HEK293 (cell line): ENCODE results near the gene SNX33.

Experiments used
- CTCF ChIA-PET: fragments of 350-600 bp; formaldehyde crosslinking; extraction: SDS; loops from one replicate; lab custom pipeline; 2021; ENCODE audit warnings: antibody characterized with exemption; lab: Yijun Ruan, JAX
- POLR2A ChIA-PET: fragments of 300-600 bp; formaldehyde crosslinking; extraction: SDS; loops from one replicate; lab custom pipeline; 2020; ENCODE audit warnings: antibody characterized with exemption, inconsistent platforms; lab: Yijun Ruan, JAX
- H3K27ac ChIP-seq: fragments of 200-500 bp; sonication (Bioruptor generic); 2 replicates; pipeline ENCODE4 v1.5.1; 2014; ENCODE audit warnings: low read depth, low read length, control low read depth, inconsistent platforms; ENCODE audit errors: extremely low read depth
- H3K36me3 ChIP-seq, 2 experiments: fragments of 200-500 bp in 1 of 2; sonication (Bioruptor generic) in 1 of 2; 1 replicate in 1 of 2; 2 replicates in 1 of 2; pipeline ENCODE4 v1.5.1; 2014 to 2017; ENCODE audit warnings: inconsistent platforms in 2 of 2, low read length in 2 of 2; ENCODE audit not compliant: control insufficient read depth in 2 of 2, insufficient read depth in 1 of 2
- H3K4me1 ChIP-seq: fragments of 200-500 bp; sonication (Bioruptor generic); 2 replicates; pipeline ENCODE4 v1.5.1; 2014; ENCODE audit warnings: mild to moderate bottlenecking, low read length, inconsistent platforms; ENCODE audit not compliant: control insufficient read depth, insufficient read depth
- H3K4me3 ChIP-seq: 2 replicates; pipeline ENCODE4 v1.5.1; 2011; ENCODE audit warnings: low read depth, mild to moderate bottlenecking, control low read depth, low read length, moderate library complexity
- H3K9me3 ChIP-seq: fragments of 200-500 bp; sonication (Bioruptor generic); 2 replicates; pipeline ENCODE4 v1.5.1; 2014; ENCODE audit warnings: low read depth, low read length, inconsistent platforms; ENCODE audit not compliant: control insufficient read depth, insufficient read depth
- IKZF3 ChIP-seq: fragments of 450-650 bp; IDR thresholded peaks from 2 replicates; pipeline ENCODE4 v1.5.0; 2018; ENCODE audit warnings: missing biosample characterization, mild to moderate bottlenecking, missing genetic modification characterization, moderate library complexity
- INSM2 ChIP-seq: fragments of 450-650 bp; formaldehyde crosslinking; IDR thresholded peaks from 2 replicates; pipeline ENCODE4 v1.5.1; 2016; ENCODE audit warnings: missing biosample characterization, missing genetic modification characterization
- MZF1 ChIP-seq: fragments of 450-650 bp; formaldehyde crosslinking; IDR thresholded peaks from 2 replicates; pipeline ENCODE4 v1.5.1; 2017; ENCODE audit warnings: missing biosample characterization, missing genetic modification characterization, borderline replicate concordance
- OSR2 ChIP-seq: fragments of 450-650 bp; formaldehyde crosslinking; IDR thresholded peaks from 2 replicates; pipeline ENCODE4 v1.5.1; 2016; ENCODE audit warnings: missing biosample characterization, missing genetic modification characterization
- PBX3 ChIP-seq: sonication (generic); formaldehyde crosslinking; IDR thresholded peaks from 2 replicates; pipeline ENCODE4 v1.8.1; 2022; ENCODE audit warnings: mild to moderate bottlenecking, moderate library complexity, missing genetic modification reagents
- PRDM1 ChIP-seq: fragments of 450-650 bp; formaldehyde crosslinking; IDR thresholded peaks from 2 replicates; pipeline ENCODE4; 2016; ENCODE audit warnings: missing biosample characterization, missing genetic modification characterization
- SP7 ChIP-seq: fragments of 450-650 bp; formaldehyde crosslinking; IDR thresholded peaks from 2 replicates; pipeline ENCODE4 v1.5.1; 2016; ENCODE audit warnings: missing biosample characterization, missing genetic modification characterization
- YY1 ChIP-seq: fragments of 450-650 bp; formaldehyde crosslinking; IDR thresholded peaks from 2 replicates; pipeline ENCODE4 v1.5.1; 2018; ENCODE audit warnings: missing biosample characterization, missing genetic modification characterization
- YY2 ChIP-seq: fragments of 450-650 bp; formaldehyde crosslinking; IDR thresholded peaks from 2 replicates; pipeline ENCODE4 v1.5.1; 2016; ENCODE audit warnings: missing biosample characterization, missing genetic modification characterization
- ZBTB1 ChIP-seq: fragments of 450-650 bp; formaldehyde crosslinking; IDR thresholded peaks from 2 replicates; pipeline ENCODE4 v1.5.1; 2016; ENCODE audit warnings: missing biosample characterization, missing genetic modification characterization
- ZBTB11 ChIP-seq: fragments of 450-650 bp; formaldehyde crosslinking; conservative IDR thresholded peaks from 2 replicates; pipeline ENCODE4 v1.5.1; 2016; ENCODE audit warnings: low read depth, missing biosample characterization, missing genetic modification characterization
- ZBTB49 ChIP-seq: fragments of 450-650 bp; formaldehyde crosslinking; IDR thresholded peaks from 2 replicates; pipeline ENCODE4 v1.5.1; 2016; ENCODE audit warnings: missing biosample characterization, missing genetic modification characterization, low read depth
- ZNF112 ChIP-seq: fragments of 450-650 bp; formaldehyde crosslinking; IDR thresholded peaks from 2 replicates; pipeline ENCODE4 v1.5.0; 2017; ENCODE audit warnings: missing biosample characterization, missing genetic modification characterization
- ZNF121 ChIP-seq: fragments of 450-650 bp; formaldehyde crosslinking; IDR thresholded peaks from 2 replicates; pipeline ENCODE4 v1.5.1; 2016; ENCODE audit warnings: missing biosample characterization, missing genetic modification characterization
- ZNF132 ChIP-seq: fragments of 450-650 bp; formaldehyde crosslinking; IDR thresholded peaks from 2 replicates; pipeline ENCODE4 v1.5.1; 2017; ENCODE audit warnings: missing biosample characterization, missing genetic modification characterization, borderline replicate concordance
- ZNF302 ChIP-seq: fragments of 450-650 bp; formaldehyde crosslinking; IDR thresholded peaks from 2 replicates; pipeline ENCODE4 v1.5.1; 2016; ENCODE audit warnings: missing biosample characterization, missing genetic modification characterization, low read depth
- ZNF311 ChIP-seq: fragments of 450-650 bp; formaldehyde crosslinking; IDR thresholded peaks from 2 replicates; pipeline ENCODE4 v1.5.1; 2017; ENCODE audit warnings: missing biosample characterization, missing genetic modification characterization, borderline replicate concordance
- ZNF501 ChIP-seq: fragments of 450-650 bp; formaldehyde crosslinking; IDR thresholded peaks from 2 replicates; pipeline ENCODE4 v1.5.1; 2016; ENCODE audit warnings: missing biosample characterization, missing genetic modification characterization
- ZNF555 ChIP-seq: fragments of 450-650 bp; formaldehyde crosslinking; conservative IDR thresholded peaks from 2 replicates; pipeline ENCODE4 v1.5.1; 2017; ENCODE audit warnings: missing biosample characterization, mild to moderate bottlenecking, missing genetic modification characterization, inconsistent platforms
- ZNF626 ChIP-seq: fragments of 450-650 bp; sonication (Bioruptor Pico); formaldehyde crosslinking; IDR thresholded peaks from 2 replicates; pipeline ENCODE4 v1.5.1; 2018; ENCODE audit warnings: missing biosample characterization, missing genetic modification characterization, inconsistent platforms
- ZNF645 ChIP-seq: fragments of 450-650 bp; formaldehyde crosslinking; IDR thresholded peaks from 2 replicates; pipeline ENCODE4; 2016; ENCODE audit warnings: missing biosample characterization, missing genetic modification characterization
- ZNF660 ChIP-seq: fragments of 450-650 bp; IDR thresholded peaks from 2 replicates; pipeline ENCODE4 v1.5.1; 2018; ENCODE audit warnings: missing biosample characterization, mild to moderate bottlenecking, missing genetic modification characterization
- ZNF664 ChIP-seq: fragments of 450-650 bp; formaldehyde crosslinking; IDR thresholded peaks from 2 replicates; pipeline ENCODE4 v1.5.1; 2016; ENCODE audit warnings: missing biosample characterization, missing genetic modification characterization
- ZNF692 ChIP-seq: fragments of 450-650 bp; formaldehyde crosslinking; IDR thresholded peaks from 2 replicates; pipeline ENCODE4 v1.5.1; 2016; ENCODE audit warnings: missing biosample characterization, missing genetic modification characterization
- ZNF707 ChIP-seq: fragments of 450-650 bp; formaldehyde crosslinking; IDR thresholded peaks from 2 replicates; pipeline ENCODE4 v1.5.1; 2016; ENCODE audit warnings: missing biosample characterization, missing genetic modification characterization
- ZNF837 ChIP-seq: fragments of 450-650 bp; formaldehyde crosslinking; IDR thresholded peaks from 2 replicates; pipeline ENCODE4 v1.5.1; 2016; ENCODE audit warnings: missing biosample characterization, missing genetic modification characterization

Gene SNX33

DNA sequence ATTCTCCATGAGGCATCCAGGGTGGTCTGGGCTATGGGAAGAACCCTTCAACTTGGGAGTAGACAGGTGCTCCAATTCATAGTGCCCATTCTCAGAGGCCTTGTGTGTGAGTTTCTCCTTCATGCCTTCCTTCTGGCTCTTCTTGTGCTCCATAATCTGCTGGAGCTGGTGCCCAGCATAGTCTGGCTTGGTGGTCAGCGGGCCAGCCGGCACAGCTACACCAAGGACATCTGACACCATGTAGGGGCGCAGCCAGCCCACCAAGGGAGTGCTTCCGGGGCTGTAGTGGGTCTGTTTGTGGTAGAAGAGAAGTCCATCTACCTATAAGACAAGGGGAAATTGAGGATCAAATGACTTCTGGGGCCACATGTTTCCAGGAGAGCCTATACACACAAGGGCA is 49.4 kb upstream of the SNX33 start:
- H3K4me3 ChIP-seq, result no peak overlapping the region
- H3K27ac ChIP-seq, result no peak overlapping the region; the same call in 1 of the 2 replicates
- H3K9me3 ChIP-seq, result no peaks in the 10 kb centered on the region
- no peaks in the 10 kb centered on the region for H3K4me1 ChIP-seq
- ChIA-PET CTCF (interaction anchor here (1.4 to 2.0 kb wide), 4 partner anchors 9 to 17 kb away, joined by 4 to 9 read pairs (median 5); no protein-coding TSS in a partner anchor), POLR2A (interaction anchor here (1.0 to 1.3 kb wide), 2 partner anchors 42 to 157 kb away, joined by 3 read pairs; partner anchors contain the start of gene IMP3)
- no peak for TF ChIP-seq ZNF645
- no peak for TF ChIP-seq ZNF555 (tag by site-specific recombination)
- no peak for TF ChIP-seq ZNF626
- no peak for TF ChIP-seq ZNF121 (tag by site-specific recombination)
- no peak for TF ChIP-seq ZNF302 (tag by site-specific recombination)
- TF ChIP-seq SP7 (tag by site-specific recombination), result no peak
- TF ChIP-seq ZNF837 (tag by site-specific recombination), result no peak
- no peak for TF ChIP-seq ZBTB49 (tag by site-specific recombination)
- no peak for TF ChIP-seq ZNF501 (tag by site-specific recombination)
- no peak for TF ChIP-seq PRDM1 (tag by site-specific recombination)
- no peak for TF ChIP-seq ZNF112 (tag by site-specific recombination)
- no peak for TF ChIP-seq INSM2
- TF ChIP-seq OSR2, result no peak
- no peak for TF ChIP-seq ZNF692 (tag by site-specific recombination)
- no peak for TF ChIP-seq ZNF664 (tag by site-specific recombination)
- TF ChIP-seq ZNF707 (tag by site-specific recombination), result no peak
- TF ChIP-seq IKZF3, result no peak
- peaks cover 38 to 60% of the 10 kb centered on the region in 2 experiments for H3K36me3 ChIP-seq

DNA sequence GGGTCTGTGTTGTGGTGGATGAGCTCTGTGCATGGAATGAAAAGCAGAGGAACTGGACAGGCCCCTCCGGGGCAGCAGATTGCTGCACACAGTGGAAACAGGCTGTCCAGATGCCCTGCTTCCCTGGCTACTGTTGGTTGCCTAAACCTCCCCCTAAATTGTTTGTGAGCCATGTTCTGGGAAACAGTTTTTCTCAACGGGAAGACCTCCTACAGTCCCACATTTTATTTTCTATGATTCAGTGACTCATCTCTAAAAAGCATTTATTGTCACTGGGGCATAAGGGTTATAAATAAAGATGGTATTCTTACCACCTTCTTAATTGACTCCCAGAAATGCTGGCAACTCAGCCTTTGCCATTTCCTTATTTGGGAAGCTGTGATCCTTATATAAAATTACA is 48.3 kb upstream of the SNX33 start:
- peaks cover 32 to 66% of the 10 kb centered on the region in 2 experiments for H3K36me3 ChIP-seq
- no peak overlapping the region for H3K27ac ChIP-seq
- H3K9me3 ChIP-seq, result no peaks in the 10 kb centered on the region
- no peak overlapping the region for H3K4me3 ChIP-seq
- ChIA-PET CTCF (interaction anchor here (0.6 to 0.9 kb wide), 3 partner anchors 8 to 232 kb away, joined by 3 to 4 read pairs (median 3); no protein-coding TSS in a partner anchor), POLR2A (interaction anchor here (1.0 kb wide), 1 partner anchor 158 kb away, joined by 3 read pairs; no protein-coding TSS in a partner anchor)
- no peaks in the 10 kb centered on the region for H3K4me1 ChIP-seq
- TF ChIP-seq ZNF112 (tag by site-specific recombination) (no peak), ZBTB11 (tag by site-specific recombination) (no peak), ZNF132 (tag by site-specific recombination) (no peak), ZBTB1 (tag by site-specific recombination) (no peak), YY1 (no peak), ZNF660 (tag by site-specific recombination) (no peak), PBX3 (CRISPR knock-in tag) (no peak), YY2 (tag by site-specific recombination) (no peak), MZF1 (tag by site-specific recombination) (no peak), ZNF311 (tag by site-specific recombination) (no peak)
